ENCODE results near the gene PRB2. TPM values are rescaled to one million over a fixed set of nuclear protein-coding genes. Genes with fewer than 3 reads are reported as not detected.
"Not testable (repeated sequence)": the region's sequence is repeated elsewhere in the genome, so short reads cannot be mapped to it uniquely, and the experiment has no call there.

Gene PRB2
- total RNA-seq (2021) (not detected in 3 replicates), Bru-seq, nascent RNA (not detected)
- long read RNA-seq, experiment 1 = 0 reads
- long read RNA-seq, experiment 2 = 0 reads
- long read RNA-seq, experiment 3 = 0 reads

- H3K36me3 Mint-ChIP-seq; H3K27ac Mint-ChIP-seq; H3K4me1 Mint-ChIP-seq; ATAC-seq; H3K9me3 Mint-ChIP-seq; CTCF ChIA-PET; H3K4me3 Mint-ChIP-seq; DNase-seq (ENCODE audit: low spot score); H3K27me3 Mint-ChIP-seq (ENCODE audit: low read depth); POLR2A ChIA-PET: not testable (repeated sequence)
Observed at GRCh38 chr12:11395467-11395866, at the start of gene PRB2. Gene PRB2 (minus strand): TSS chr12:11395567. CDS start chr12:11395529, 38 bp downstream.

GRCh38 chr12:11437966-11438365 is 42.6 kb upstream of the PRB2 start:
- ATAC-seq (no peak), DNase-seq (ENCODE audit: low spot score) (no peak)
- POLR2A ChIA-PET = no interaction called here
- CTCF ChIA-PET = no interaction called here
- Mint-ChIP-seq H3K9me3 (peaks cover 15% of the 10 kb centered on the region), H3K4me1 (peaks cover 11% of the 10 kb centered on the region), H3K4me3 (no peak overlapping the region), H3K36me3 (no peaks in the 10 kb centered on the region), H3K27me3 (ENCODE audit: low read depth) (no peaks in the 10 kb centered on the region), H3K27ac (peak overlapping the region; percentile 30; the same call in 1 of the 2 replicates)
- TF ChIP-seq ZNF512 (CRISPR knock-in tag; IDR thresholded peaks at IDR 0.05; ENCODE audit: borderline replicate concordance) (no peak), ZNF423 (CRISPR knock-in tag; IDR thresholded peaks at IDR 0.05) (no peak), ZNF671 (CRISPR knock-in tag; IDR thresholded peaks at IDR 0.05) (no peak), FOXK1 (CRISPR knock-in tag; IDR thresholded peaks at IDR 0.05) (no peak), ELF4 (CRISPR knock-in tag; IDR thresholded peaks at IDR 0.05; ENCODE audit: low read depth) (no peak), PRRX2 (CRISPR knock-in tag; IDR thresholded peaks at IDR 0.05) (no peak), NR2C2 (CRISPR knock-in tag; IDR thresholded peaks at IDR 0.05) (no peak), HMGXB4 (CRISPR knock-in tag; IDR thresholded peaks at IDR 0.05) (no peak), HMGA2 (CRISPR knock-in tag; IDR thresholded peaks at IDR 0.05) (no peak), KAT7 (CRISPR knock-in tag; IDR thresholded peaks at IDR 0.05; ENCODE audit: borderline replicate concordance) (no peak), ZBTB43 (CRISPR knock-in tag; IDR thresholded peaks at IDR 0.05) (no peak), ZNF263 (CRISPR knock-in tag; IDR thresholded peaks at IDR 0.05; ENCODE audit: low read depth) (no peak), NR3C1 (CRISPR knock-in tag; conservative IDR thresholded peaks at IDR 0.05; ENCODE audit: low read depth) (no peak), ZBTB21 (CRISPR knock-in tag; IDR thresholded peaks at IDR 0.05; ENCODE audit: borderline replicate concordance) (no peak)

GRCh38 chr12:11433664-11434063 is 38.3 kb upstream of the PRB2 start:
- Mint-ChIP-seq H3K4me1 (peaks cover 21% of the 10 kb centered on the region), H3K27ac (peak overlapping the region; percentile 61; the same call in 1 of the 2 replicates), H3K9me3 (peaks cover 13% of the 10 kb centered on the region), H3K36me3 (no peaks in the 10 kb centered on the region), H3K4me3 (no peak overlapping the region), H3K27me3 (ENCODE audit: low read depth) (no peaks in the 10 kb centered on the region)
- POLR2A ChIA-PET = no interaction called here
- CTCF ChIA-PET = no interaction called here
- TF ChIP-seq RORB (CRISPR knock-in tag; IDR thresholded peaks at IDR 0.05) (no peak), NR1H2 (CRISPR knock-in tag; IDR thresholded peaks at IDR 0.05) (no peak), ZNF396 (CRISPR knock-in tag; IDR thresholded peaks at IDR 0.05; ENCODE audit: borderline replicate concordance) (no peak), GTF2I (CRISPR knock-in tag; conservative IDR thresholded peaks at IDR 0.05) (no peak), KAT7 (CRISPR knock-in tag; IDR thresholded peaks at IDR 0.05; ENCODE audit: borderline replicate concordance) (no peak), USF1 (CRISPR knock-in tag; IDR thresholded peaks at IDR 0.05) (no peak), ZNF138 (CRISPR knock-in tag; conservative IDR thresholded peaks at IDR 0.05) (no peak), ZNF423 (CRISPR knock-in tag; IDR thresholded peaks at IDR 0.05) (no peak), NFE2L1 (CRISPR knock-in tag; IDR thresholded peaks at IDR 0.05) (no peak), ZNF671 (CRISPR knock-in tag; IDR thresholded peaks at IDR 0.05) (no peak), ESRRA (CRISPR knock-in tag; IDR thresholded peaks at IDR 0.05; ENCODE audit: borderline replicate concordance) (no peak), CDX4 (CRISPR knock-in tag; IDR thresholded peaks at IDR 0.05; ENCODE audit: borderline replicate concordance) (no peak), ATF6 (CRISPR knock-in tag; IDR thresholded peaks at IDR 0.05) (no peak)
- ATAC-seq = peak; percentile 41; the same call in 1 of the 2 replicates
- DNase-seq (ENCODE audit: low spot score) = no peak
